ENCODE data around the gene MRPL10.

DNA sequence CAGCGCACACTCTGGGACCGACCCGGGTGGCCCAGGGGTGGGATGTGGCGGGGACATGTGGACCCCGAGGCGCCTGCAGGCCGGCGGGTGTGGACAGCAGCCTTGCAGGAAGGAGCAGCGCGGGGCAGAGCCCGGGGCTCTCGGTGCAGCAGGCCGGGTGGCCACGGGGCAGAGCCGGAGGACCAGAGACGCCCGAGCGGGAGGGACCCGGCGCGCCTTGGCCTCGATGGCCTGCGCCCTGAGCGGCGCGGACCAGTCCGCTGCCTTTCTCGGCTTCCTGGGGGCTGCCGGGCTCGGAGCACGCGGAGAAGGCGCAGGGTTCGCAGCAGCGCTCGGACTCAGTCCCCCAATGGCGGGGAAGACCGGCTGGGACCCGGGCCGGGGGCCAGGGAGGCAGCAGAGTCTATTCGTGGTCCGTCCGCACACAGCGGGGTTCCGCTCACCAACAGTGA is 53.1 kb downstream of the MRPL10 start:
- no peak for TF ChIP-seq POLR2A (IDR thresholded peaks at IDR 0.05)
- TF ChIP-seq CTCF (IDR thresholded peaks at IDR 0.05 in 8 of 11, conservative IDR thresholded peaks at IDR 0.05 in 3 of 11): no peak
- no peak for TF ChIP-seq POLR2AphosphoS5 (IDR thresholded peaks at IDR 0.05)
